Osteocyte (in vitro differentiated cells): Measurements from ENCODE around the gene NAA25. TPM values are rescaled to one million over a fixed set of nuclear protein-coding genes. Genes with fewer than 3 reads are reported as not detected.
A peak's percentile ranks its signal among the peaks of the same experiment; 100 is the strongest.

ENCODE experiments used
- DNase-seq: peaks from one replicate; pipeline ENCODE4 v3.0.0; 2021; ENCODE audit warnings: mixed read lengths; ENCODE audit not compliant: unreplicated experiment; ENCODE audit errors: extremely low spot score
- H3K27ac Mint-ChIP-seq: one replicate; pipeline ENCODE4 v1.8.0; 2021; ENCODE audit warnings: mild to moderate bottlenecking, mixed read lengths; ENCODE audit not compliant: unreplicated experiment
- H3K27me3 Mint-ChIP-seq: one replicate; pipeline ENCODE4 v1.8.0; 2021; ENCODE audit warnings: mixed read lengths; ENCODE audit not compliant: unreplicated experiment
- H3K36me3 Mint-ChIP-seq: one replicate; pipeline ENCODE4 v1.8.0; 2021; ENCODE audit warnings: mixed read lengths; ENCODE audit not compliant: unreplicated experiment
- H3K4me1 Mint-ChIP-seq: one replicate; pipeline ENCODE4 v1.8.0; 2021; ENCODE audit warnings: mixed read lengths; ENCODE audit not compliant: unreplicated experiment
- H3K4me3 Mint-ChIP-seq: one replicate; pipeline ENCODE4 v1.8.0; 2021; ENCODE audit warnings: mild to moderate bottlenecking, moderate library complexity, mixed read lengths; ENCODE audit not compliant: unreplicated experiment
- H3K9me3 Mint-ChIP-seq: one replicate; pipeline ENCODE4 v1.8.0; 2021; ENCODE audit warnings: mixed read lengths; ENCODE audit not compliant: unreplicated experiment
- CTCF ChIP-seq: fragments of 200-600 bp; sonication (generic); IDR thresholded peaks from 2 replicates; pipeline ENCODE4 v1.5.0; 2021; ENCODE audit warnings: antibody characterized with exemption, mild to moderate bottlenecking, moderate library complexity
- total RNA-seq: library from RNA; stranded (reverse); gene quantifications from 2 replicates; pipeline ENCODE4 v1.2.1, GENCODE V29; 2021

NAA25 gene
- total RNA-seq, 1 donor from 2014 or later: 22.7 TPM

- DNase-seq: no peak
- Mint-ChIP-seq H3K4me3 (no peak overlapping the region), H3K27me3 (no peaks in the 10 kb centered on the region), H3K4me1 (peaks cover 5% of the 10 kb centered on the region), H3K27ac (no peak overlapping the region), H3K9me3 (no peaks in the 10 kb centered on the region), H3K36me3 (peaks cover 47% of the 10 kb centered on the region)
- no peak for TF ChIP-seq CTCF
Observed at GRCh38 chr12:112029301-112029700, 79.3 kb downstream of the NAA25 start.

- Mint-ChIP-seq H3K4me1 (peaks cover 7% of the 10 kb centered on the region), H3K36me3 (peaks cover 43% of the 10 kb centered on the region), H3K4me3 (no peak overlapping the region), H3K27ac (peak overlapping the region; percentile 37), H3K9me3 (no peaks in the 10 kb centered on the region), H3K27me3 (no peaks in the 10 kb centered on the region)
- TF ChIP-seq CTCF: no peak
- DNase-seq: no peak
Observed at GRCh38 chr12:112025808-112026375, 82.7 kb downstream of the NAA25 start.

DNA sequence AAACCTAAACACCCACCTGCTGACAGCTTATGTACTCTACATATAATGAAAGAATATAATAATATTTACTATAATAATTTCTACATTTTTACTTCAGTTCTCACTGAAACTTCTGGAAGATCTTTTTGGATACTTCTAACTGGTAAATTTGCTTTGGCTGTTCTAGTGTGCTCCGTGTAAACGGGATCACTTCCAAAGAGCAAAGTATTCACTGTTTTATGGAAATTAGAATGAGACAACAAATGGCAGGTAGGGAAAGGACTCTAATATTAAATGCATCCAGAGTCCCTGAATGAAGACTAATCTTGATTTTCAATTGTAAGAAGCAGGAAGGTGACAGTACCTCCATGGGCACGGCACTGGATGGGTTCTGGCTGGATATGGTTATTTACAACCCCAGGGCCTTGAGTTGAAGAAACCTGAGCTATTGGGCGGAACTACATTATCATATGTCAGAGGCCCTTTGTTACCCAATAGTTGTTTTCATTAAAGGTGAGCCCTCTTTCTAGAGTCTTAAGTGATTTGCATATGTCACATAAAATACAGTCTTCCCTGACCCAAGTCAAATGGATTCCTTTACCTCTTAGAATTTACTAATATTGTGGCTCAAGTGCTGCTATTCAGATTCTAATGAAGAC is 84.7 kb downstream of the NAA25 start:
- peaks cover 18% of the 10 kb centered on the region for H3K4me1 Mint-ChIP-seq
- no peak overlapping the region for H3K27ac Mint-ChIP-seq
- H3K4me3 Mint-ChIP-seq: no peak overlapping the region
- no peaks in the 10 kb centered on the region for H3K9me3 Mint-ChIP-seq
- H3K36me3 Mint-ChIP-seq: peaks cover 34% of the 10 kb centered on the region
- no peak for DNase-seq
- no peak for TF ChIP-seq CTCF
- no peaks in the 10 kb centered on the region for H3K27me3 Mint-ChIP-seq

DNA sequence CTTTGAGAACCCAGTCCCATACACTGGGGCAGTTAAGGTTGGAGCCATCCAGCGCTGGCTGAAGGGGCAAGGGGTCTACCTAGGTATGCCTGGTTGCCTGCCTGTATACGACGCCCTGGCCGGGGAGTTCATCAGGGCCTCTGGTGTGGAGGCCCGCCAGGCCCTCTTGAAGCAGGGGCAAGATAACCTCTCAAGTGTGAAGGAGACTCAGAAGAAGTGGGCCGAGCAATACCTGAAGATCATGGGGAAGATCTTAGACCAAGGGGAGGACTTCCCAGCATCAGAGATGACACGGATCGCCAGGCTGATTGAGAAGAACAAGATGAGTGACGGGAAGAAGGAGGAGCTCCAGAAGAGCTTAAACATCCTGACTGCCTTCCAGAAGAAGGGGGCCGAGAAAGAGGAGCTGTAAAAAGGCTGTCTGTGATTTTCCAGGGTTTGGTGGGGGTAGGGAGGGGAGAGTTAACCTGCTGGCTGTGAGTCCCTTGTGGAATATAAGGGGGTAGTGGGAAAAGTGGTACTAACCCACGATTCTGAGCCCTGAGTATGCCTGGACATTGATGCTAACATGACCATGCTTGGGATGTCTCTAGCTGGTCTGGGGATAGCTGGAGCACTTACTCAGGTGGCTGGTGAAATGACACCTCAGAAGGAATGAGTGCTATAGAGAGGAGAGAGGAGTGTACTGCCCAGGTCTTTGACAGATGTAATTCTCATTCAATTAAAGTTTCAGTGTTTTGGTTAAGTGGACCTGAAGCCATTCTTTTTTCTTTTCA is 86.2 kb downstream of the NAA25 start:
- H3K27ac Mint-ChIP-seq: no peak overlapping the region
- no peak overlapping the region for H3K4me3 Mint-ChIP-seq
- H3K27me3 Mint-ChIP-seq: no peaks in the 10 kb centered on the region
- no peaks in the 10 kb centered on the region for H3K9me3 Mint-ChIP-seq
- peaks cover 33% of the 10 kb centered on the region for H3K36me3 Mint-ChIP-seq
- DNase-seq: no peak
- H3K4me1 Mint-ChIP-seq: peaks cover 27% of the 10 kb centered on the region
- no peak for TF ChIP-seq CTCF

GRCh38 chr12:112020947-112021457 is 87.6 kb downstream of the NAA25 start:
- Mint-ChIP-seq H3K9me3 (peaks cover 3% of the 10 kb centered on the region), H3K4me3 (no peak overlapping the region), H3K27ac (no peak overlapping the region), H3K4me1 (peaks cover 24% of the 10 kb centered on the region), H3K27me3 (no peaks in the 10 kb centered on the region), H3K36me3 (peaks cover 35% of the 10 kb centered on the region)
- DNase-seq: no peak
- no peak for TF ChIP-seq CTCF
